OCI-LY3 (cell line): Measurements from ENCODE around the gene TEFM.

ENCODE experiments used
- EZH2phosphoT487 ChIP-seq: fragments of 200-600 bp; shearing (Covaris generic); IDR thresholded peaks from 2 replicates; pipeline ENCODE4 v1.6.1; 2018; ENCODE audit warnings: antibody characterized with exemption, mixed run types, low read depth
- TF ChIP-seq, protein P1 (sequence below): fragments of 200-600, 300-600 bp; sonication (generic); IDR thresholded peaks from 2 replicates; pipeline ENCODE4 v1.5.1; 2014; ENCODE audit warnings: antibody characterized with exemption, low read length, low read depth

DNA sequence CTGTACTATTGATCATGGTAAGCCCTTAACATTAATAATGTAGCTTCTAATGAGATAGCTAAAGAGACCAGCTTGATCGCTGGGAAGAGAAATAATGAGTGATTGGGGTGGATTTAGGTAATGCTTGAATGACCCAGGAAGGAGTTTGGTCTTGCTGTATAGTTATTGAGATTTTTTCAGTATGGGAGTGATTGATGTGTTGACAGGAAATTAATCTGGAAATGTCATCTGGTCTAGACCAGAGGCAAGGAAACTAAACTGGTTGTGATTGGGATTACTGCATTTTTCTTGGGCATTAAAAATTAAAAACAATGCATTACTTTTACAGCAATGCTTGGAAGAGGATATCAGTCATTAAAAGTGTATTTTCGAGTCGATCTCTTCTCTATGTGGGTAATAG lies 11.8 kb downstream of the TEFM start:
- TF ChIP-seq EZH2phosphoT487, result no peak
- TF ChIP-seq, protein P1, sequence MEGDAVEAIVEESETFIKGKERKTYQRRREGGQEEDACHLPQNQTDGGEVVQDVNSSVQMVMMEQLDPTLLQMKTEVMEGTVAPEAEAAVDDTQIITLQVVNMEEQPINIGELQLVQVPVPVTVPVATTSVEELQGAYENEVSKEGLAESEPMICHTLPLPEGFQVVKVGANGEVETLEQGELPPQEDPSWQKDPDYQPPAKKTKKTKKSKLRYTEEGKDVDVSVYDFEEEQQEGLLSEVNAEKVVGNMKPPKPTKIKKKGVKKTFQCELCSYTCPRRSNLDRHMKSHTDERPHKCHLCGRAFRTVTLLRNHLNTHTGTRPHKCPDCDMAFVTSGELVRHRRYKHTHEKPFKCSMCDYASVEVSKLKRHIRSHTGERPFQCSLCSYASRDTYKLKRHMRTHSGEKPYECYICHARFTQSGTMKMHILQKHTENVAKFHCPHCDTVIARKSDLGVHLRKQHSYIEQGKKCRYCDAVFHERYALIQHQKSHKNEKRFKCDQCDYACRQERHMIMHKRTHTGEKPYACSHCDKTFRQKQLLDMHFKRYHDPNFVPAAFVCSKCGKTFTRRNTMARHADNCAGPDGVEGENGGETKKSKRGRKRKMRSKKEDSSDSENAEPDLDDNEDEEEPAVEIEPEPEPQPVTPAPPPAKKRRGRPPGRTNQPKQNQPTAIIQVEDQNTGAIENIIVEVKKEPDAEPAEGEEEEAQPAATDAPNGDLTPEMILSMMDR, result no peak
